HepG2 (cell line): ENCODE measurements around the gene DNM3. TPM values are rescaled to one million over a fixed set of nuclear protein-coding genes. Genes with fewer than 3 reads are reported as not detected.

ENCODE experiments used
- E2F5 ChIP-seq: sonication (generic); formaldehyde crosslinking; conservative IDR thresholded peaks from 2 replicates; pipeline ENCODE4 v1.4.0; 2020; ENCODE audit warnings: missing genetic modification reagents
- FOXK1 ChIP-seq: sonication (generic); formaldehyde crosslinking; IDR thresholded peaks from 2 replicates; pipeline ENCODE4 v1.4.0; 2020; ENCODE audit warnings: low read depth, missing genetic modification reagents, borderline replicate concordance
- MED8 ChIP-seq: sonication (generic); formaldehyde crosslinking; IDR thresholded peaks from 2 replicates; pipeline ENCODE4 v1.8.1; 2023; ENCODE audit warnings: mild to moderate bottlenecking, missing genetic modification reagents; ENCODE audit not compliant: insufficient replicate concordance
- NFAT5 ChIP-seq: sonication (generic); formaldehyde crosslinking; IDR thresholded peaks from 2 replicates; pipeline ENCODE4 v1.4.0; 2020; ENCODE audit warnings: missing genetic modification reagents
- RARA ChIP-seq: IDR thresholded peaks from 2 replicates; pipeline ENCODE4 v1.6.1; 2016; ENCODE audit warnings: missing genetic modification reagents, missing compliant biosample characterization
- SAFB2 ChIP-seq: sonication (generic); formaldehyde crosslinking; IDR thresholded peaks from 2 replicates; pipeline ENCODE4 v1.5.1; 2020; ENCODE audit warnings: missing genetic modification reagents, low read depth, mild to moderate bottlenecking, borderline replicate concordance
- STAT6 ChIP-seq: sonication (generic); formaldehyde crosslinking; IDR thresholded peaks from 2 replicates; pipeline ENCODE4 v1.4.0; 2020; ENCODE audit warnings: missing genetic modification reagents, mild to moderate bottlenecking, borderline replicate concordance
- TGIF2 ChIP-seq: IDR thresholded peaks from 2 replicates; pipeline ENCODE4 v1.6.1; 2016; ENCODE audit warnings: control low read depth, missing compliant biosample characterization
- ZNF333 ChIP-seq: sonication (generic); formaldehyde crosslinking; IDR thresholded peaks from 2 replicates; pipeline ENCODE4 v1.4.0; 2020; ENCODE audit warnings: mild to moderate bottlenecking, missing genetic modification reagents, borderline replicate concordance
- ZNF496 ChIP-seq: sonication (generic); formaldehyde crosslinking; IDR thresholded peaks from 2 replicates; pipeline ENCODE4 v1.8.1; 2023; ENCODE audit warnings: mild to moderate bottlenecking, moderate library complexity, missing genetic modification reagents; ENCODE audit not compliant: insufficient replicate concordance
- polyA plus RNA-seq, 8 experiments: library from polyadenylated mRNA; depleted of rRNA in 3 of 8; stranded (reverse) in 7 of 8; unstranded in 1 of 8; fragments of >200 nt; fragmentation: Illumina TruSeq in 4 of 8; extraction: Trizol in 4 of 8; gene quantifications; 2 replicates each; pipeline versions ENCODE4 v1.2.1 to v1.2.3, GENCODE V29; 2011 to 2016; ENCODE audit warnings: low read depth in 4 of 8, missing spikeins in 1 of 8, mixed read lengths in 1 of 8; ENCODE audit not compliant: insufficient read depth in 1 of 8
- total RNA-seq, 5 experiments: library from RNA; depleted of rRNA; stranded (reverse); fragments of >200 nt; fragmentation: Illumina TruSeq; extraction: Trizol; gene quantifications; 2 replicates each; pipeline ENCODE4 v1.2.3, GENCODE V29; 2016; ENCODE audit warnings: low read depth in 1 of 5
- TF ChIP-seq, protein P1 (sequence below): sonication (generic); formaldehyde crosslinking; IDR thresholded peaks from 2 replicates; pipeline ENCODE4 v1.8.0; 2022; ENCODE audit warnings: mild to moderate bottlenecking, missing genetic modification reagents
- TF ChIP-seq, protein P2 (sequence below): sonication (generic); formaldehyde crosslinking; IDR thresholded peaks from 2 replicates; pipeline ENCODE4 v1.4.0; 2020; ENCODE audit warnings: missing genetic modification reagents

DNM3 gene
- total and polyA plus RNA-seq, 2 of the 13 experiments (the other 11 are each of a cell fraction or from before 2014, with no cell fraction given), result 0.05 TPM; not detected in 1

GRCh38 chr1:172443666-172444453 is 602.6 kb downstream of the DNM3 start, which contains the start of gene PIGC (continued):
- TF ChIP-seq, protein P1, sequence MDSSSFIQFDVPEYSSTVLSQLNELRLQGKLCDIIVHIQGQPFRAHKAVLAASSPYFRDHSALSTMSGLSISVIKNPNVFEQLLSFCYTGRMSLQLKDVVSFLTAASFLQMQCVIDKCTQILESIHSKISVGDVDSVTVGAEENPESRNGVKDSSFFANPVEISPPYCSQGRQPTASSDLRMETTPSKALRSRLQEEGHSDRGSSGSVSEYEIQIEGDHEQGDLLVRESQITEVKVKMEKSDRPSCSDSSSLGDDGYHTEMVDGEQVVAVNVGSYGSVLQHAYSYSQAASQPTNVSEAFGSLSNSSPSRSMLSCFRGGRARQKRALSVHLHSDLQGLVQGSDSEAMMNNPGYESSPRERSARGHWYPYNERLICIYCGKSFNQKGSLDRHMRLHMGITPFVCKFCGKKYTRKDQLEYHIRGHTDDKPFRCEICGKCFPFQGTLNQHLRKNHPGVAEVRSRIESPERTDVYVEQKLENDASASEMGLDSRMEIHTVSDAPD (CRISPR knock-in tag), result no peak
- TF ChIP-seq, protein P2, sequence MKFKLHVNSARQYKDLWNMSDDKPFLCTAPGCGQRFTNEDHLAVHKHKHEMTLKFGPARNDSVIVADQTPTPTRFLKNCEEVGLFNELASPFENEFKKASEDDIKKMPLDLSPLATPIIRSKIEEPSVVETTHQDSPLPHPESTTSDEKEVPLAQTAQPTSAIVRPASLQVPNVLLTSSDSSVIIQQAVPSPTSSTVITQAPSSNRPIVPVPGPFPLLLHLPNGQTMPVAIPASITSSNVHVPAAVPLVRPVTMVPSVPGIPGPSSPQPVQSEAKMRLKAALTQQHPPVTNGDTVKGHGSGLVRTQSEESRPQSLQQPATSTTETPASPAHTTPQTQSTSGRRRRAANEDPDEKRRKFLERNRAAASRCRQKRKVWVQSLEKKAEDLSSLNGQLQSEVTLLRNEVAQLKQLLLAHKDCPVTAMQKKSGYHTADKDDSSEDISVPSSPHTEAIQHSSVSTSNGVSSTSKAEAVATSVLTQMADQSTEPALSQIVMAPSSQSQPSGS, result 0 out of 2 replicates have a peak, but pooled peaks have one; percentile 45
- TF ChIP-seq ZNF496 (CRISPR knock-in tag) (no peak), STAT6 (CRISPR knock-in tag) (peak; percentile 58; the same call in 1 of the 2 replicates), E2F5 (CRISPR knock-in tag) (no peak; the same call in 1 of the 2 replicates), ZNF333 (CRISPR knock-in tag) (no peak), SAFB2 (CRISPR knock-in tag) (peak; percentile 87; the same call in 1 of the 2 replicates), TGIF2 (CRISPR knock-in tag) (no peak), FOXK1 (CRISPR knock-in tag) (peak; percentile 36; the same call in 1 of the 2 replicates), RARA (CRISPR knock-in tag) (no peak; the same call in none of the 2 replicates), MED8 (CRISPR knock-in tag) (peak; percentile 42), NFAT5 (CRISPR knock-in tag) (no peak)
